Spleen (tissue), 7 donors: ENCODE data around the gene FRAS1.

Source experiments
- POLR2A ChIP-seq, 3 donors: fragments of 450-650 bp; IDR thresholded peaks; one replicate each; pipeline ENCODE4 v1.5.1; 2017; ENCODE audit warnings: antibody characterized with exemption in 3 of 3, mild to moderate bottlenecking in 1 of 3
- TF ChIP-seq, protein P1 (sequence below), 11 experiments: fragments of 200-600 bp in 7 of 11; fragments of 450-650 bp in 4 of 11; sonication (generic) in 4 of 11; IDR thresholded peaks in 8 of 11; conservative IDR thresholded peaks in 3 of 11; 1 replicate in 7 of 11; 2 replicates in 4 of 11; pipeline versions ENCODE4 v1.4.0 to v1.8.0; 2016 to 2021; ENCODE audit warnings: antibody characterized with exemption in 11 of 11, inconsistent platforms in 4 of 11, mild to moderate bottlenecking in 1 of 11
- donor health status: DM: no; HTN: no; CAD: no; lungs with moderate emphysema.
- donor health status: DM: no; HTN: no; CAD: no.
- donor health status: DM: no; HTN: no; CAD: no.

DNA sequence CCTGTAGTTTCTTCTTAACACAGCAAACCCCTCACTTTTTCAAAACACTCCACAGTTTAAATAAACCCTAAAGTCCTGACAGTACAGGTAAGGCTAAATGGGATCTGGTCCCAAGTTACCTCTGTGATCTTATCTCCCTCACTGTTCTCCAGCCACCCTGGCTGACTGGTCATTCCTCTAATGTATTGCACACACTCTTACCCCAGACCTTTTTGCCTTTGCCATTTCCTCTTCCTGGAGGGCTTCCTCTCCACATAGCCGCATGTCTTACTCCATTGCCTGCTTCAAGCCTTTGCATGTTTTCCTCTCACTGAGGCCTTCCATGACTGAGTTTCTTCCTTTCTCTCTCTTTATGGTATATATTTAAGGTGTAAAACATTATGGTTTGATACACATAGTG, 474.9 kb downstream of the FRAS1 start:
- TF ChIP-seq, protein P1, sequence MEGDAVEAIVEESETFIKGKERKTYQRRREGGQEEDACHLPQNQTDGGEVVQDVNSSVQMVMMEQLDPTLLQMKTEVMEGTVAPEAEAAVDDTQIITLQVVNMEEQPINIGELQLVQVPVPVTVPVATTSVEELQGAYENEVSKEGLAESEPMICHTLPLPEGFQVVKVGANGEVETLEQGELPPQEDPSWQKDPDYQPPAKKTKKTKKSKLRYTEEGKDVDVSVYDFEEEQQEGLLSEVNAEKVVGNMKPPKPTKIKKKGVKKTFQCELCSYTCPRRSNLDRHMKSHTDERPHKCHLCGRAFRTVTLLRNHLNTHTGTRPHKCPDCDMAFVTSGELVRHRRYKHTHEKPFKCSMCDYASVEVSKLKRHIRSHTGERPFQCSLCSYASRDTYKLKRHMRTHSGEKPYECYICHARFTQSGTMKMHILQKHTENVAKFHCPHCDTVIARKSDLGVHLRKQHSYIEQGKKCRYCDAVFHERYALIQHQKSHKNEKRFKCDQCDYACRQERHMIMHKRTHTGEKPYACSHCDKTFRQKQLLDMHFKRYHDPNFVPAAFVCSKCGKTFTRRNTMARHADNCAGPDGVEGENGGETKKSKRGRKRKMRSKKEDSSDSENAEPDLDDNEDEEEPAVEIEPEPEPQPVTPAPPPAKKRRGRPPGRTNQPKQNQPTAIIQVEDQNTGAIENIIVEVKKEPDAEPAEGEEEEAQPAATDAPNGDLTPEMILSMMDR (IDR thresholded peaks at IDR 0.05 in 8 of 11, conservative IDR thresholded peaks at IDR 0.05 in 3 of 11) = no peak
- TF ChIP-seq POLR2A (IDR thresholded peaks at IDR 0.05) = no peak
